GM12875 (cell line): ENCODE results near the gene NPY2R.

ENCODE experiments used
- H3K4me3 ChIP-seq: one replicate; pipeline ENCODE4 v1.5.1; 2011; ENCODE audit warnings: low read depth, low read length, control low read depth
- TF ChIP-seq, protein P1 (sequence below): IDR thresholded peaks from 2 replicates; pipeline ENCODE4 v1.5.1; 2011; ENCODE audit warnings: low read depth, mild to moderate bottlenecking, control low read depth, inconsistent platforms, low read length, moderate library complexity, borderline replicate concordance; ENCODE audit not compliant: insufficient read depth

The NPY2R gene

DNA sequence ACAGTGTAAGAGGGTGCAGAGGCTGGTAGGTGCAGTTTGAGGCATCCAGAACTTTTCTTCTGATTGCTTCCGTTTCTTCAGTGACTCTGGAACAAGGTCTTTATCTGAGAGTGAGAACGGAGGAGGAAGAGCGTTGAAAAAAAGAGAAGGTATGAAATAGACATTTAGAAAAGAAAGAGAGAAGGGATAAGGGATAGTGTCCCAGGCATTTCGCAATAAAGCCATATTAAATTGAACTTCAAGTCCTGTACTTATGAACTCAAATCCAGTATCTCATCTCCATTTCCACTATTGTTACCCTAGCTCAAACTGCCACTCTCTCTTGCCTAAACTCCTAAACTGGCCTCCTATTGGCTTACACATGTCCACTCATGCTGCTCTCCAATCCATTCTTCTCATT is 36.7 kb downstream of the NPY2R start:
- TF ChIP-seq, protein P1, sequence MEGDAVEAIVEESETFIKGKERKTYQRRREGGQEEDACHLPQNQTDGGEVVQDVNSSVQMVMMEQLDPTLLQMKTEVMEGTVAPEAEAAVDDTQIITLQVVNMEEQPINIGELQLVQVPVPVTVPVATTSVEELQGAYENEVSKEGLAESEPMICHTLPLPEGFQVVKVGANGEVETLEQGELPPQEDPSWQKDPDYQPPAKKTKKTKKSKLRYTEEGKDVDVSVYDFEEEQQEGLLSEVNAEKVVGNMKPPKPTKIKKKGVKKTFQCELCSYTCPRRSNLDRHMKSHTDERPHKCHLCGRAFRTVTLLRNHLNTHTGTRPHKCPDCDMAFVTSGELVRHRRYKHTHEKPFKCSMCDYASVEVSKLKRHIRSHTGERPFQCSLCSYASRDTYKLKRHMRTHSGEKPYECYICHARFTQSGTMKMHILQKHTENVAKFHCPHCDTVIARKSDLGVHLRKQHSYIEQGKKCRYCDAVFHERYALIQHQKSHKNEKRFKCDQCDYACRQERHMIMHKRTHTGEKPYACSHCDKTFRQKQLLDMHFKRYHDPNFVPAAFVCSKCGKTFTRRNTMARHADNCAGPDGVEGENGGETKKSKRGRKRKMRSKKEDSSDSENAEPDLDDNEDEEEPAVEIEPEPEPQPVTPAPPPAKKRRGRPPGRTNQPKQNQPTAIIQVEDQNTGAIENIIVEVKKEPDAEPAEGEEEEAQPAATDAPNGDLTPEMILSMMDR, result no peak
- H3K4me3 ChIP-seq, result no peak overlapping the region

DNA sequence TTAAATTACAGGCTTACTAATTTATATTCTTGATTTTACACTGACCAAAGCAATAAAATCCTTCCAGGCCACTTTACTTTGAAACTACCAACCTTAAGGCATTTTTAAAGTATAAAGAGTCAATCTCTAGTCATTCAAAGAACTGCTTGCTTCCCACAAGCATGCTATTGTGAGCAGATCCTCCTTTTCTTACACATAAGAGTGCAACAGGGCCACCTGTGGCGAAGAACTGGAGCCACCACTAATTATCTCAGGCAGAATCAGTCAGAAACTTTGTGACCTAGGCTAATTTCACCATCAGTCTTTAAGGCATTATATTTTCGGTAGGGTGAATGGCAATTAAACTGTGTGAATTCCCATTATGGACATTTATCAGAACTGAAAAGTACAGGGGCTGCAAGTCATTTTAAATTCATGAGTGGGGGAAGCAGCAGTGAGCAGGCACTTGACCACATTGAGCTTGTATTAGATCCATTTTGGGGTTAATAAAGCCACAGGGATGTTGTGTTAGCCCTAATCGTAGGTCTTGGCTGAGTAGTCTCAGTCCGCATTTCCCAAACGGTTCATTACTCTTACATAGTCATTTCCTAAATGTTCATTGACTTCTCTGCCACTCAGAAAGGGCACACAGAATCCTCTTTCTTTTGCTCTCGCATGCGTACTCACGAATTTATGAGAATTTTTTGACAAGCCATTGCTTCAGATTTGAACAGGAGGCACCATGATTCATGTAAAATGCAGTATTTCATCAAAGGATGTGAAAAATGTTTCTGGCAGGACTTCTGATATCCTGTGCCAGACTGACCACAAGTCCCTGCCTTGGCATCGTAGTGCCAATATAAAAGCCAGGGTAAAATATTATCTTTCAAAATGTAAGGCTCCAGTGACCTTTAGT is 39.8 kb downstream of the NPY2R start:
- no peak overlapping the region for H3K4me3 ChIP-seq
- TF ChIP-seq, protein P1, result no peak

DNA sequence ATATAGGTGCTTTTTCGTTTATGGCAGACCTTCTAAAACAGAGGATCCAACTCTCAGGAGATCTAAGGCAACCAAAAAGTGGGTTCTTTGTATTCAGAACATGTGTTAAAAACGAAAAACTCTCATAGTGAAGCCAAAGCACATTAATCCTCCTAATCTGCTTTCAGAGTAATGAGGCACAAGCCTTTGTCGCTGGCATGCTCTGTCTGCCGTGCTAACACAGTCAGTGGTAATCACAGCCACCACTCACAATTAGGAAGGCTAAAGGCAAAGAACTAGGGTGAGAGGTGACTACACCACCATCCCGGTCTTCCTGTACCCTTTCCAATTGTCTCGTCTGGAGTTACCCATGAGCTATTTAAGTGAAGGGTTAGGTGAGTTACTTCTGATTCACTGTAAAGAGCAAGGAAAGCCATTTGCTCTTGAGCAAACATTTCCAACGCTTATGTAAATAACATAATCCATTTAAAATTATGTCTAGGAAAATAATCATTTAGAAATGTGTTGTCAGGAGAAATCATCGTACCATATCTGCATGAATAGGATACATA is 40.7 kb downstream of the NPY2R start:
- H3K4me3 ChIP-seq, result no peak overlapping the region
- TF ChIP-seq, protein P1, result no peak

DNA sequence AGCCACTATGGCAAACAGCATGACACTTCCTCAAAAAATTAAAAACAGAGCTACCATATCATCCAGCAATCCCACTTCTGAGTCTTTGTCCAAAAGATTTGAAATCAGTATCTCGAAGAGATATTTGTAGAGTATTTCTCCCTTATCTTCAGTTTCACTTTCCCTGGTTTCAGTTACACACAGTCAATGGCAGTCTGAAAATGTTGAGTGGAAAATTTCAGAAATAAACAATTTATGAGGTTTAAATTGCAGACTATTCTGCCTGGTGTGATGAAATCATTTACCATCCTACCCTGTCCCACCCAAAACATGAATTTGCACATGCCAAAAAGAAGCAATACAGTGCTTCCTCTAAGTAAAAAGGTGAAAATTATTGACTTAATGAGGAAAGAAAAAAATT is 43.9 kb downstream of the NPY2R start:
- TF ChIP-seq, protein P1, result no peak
- H3K4me3 ChIP-seq, result no peak overlapping the region

DNA sequence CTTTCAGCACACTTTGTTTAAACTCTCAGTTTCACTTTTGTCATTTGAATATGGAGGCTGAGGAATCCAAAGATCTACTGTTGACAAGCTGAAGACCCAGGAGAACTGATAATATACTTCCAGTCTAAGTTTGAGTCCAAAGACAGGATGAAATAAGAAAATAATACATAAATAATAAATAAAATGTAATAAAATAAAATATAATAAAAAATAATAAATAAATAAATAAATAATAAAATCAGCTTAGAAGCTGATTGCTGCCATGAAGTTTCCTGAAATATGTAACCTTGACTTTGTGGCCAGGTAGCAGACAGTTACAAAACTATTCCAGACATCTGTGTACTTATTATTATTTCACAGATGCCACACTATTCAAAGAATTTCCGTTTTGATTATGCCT is 55.0 kb downstream of the NPY2R start:
- TF ChIP-seq, protein P1, result no peak
- no peak overlapping the region for H3K4me3 ChIP-seq

DNA sequence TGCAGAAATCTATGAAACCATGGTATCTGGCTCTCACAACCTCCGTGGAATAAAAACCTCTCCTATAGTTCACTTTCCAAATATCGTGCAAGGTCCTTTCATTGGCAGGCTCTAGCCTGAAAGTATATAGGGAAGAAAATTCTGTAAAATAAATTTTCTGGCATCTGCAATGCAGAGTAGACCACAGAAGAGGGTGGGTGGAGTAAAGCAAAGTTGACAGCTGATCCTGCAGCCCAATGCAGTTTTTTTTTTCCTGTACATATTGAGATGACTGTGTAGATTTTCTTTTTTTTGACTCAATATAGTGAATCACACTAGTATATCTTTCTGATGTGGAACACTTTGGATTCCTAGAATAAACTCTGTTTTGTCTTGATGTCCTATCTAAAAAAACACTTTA is 56.7 kb downstream of the NPY2R start:
- no peak overlapping the region for H3K4me3 ChIP-seq
- TF ChIP-seq, protein P1, result no peak
